Nucleus accumbens (tissue), 56 donors: ENCODE data around the gene CNTLN.
"Not testable (repeated sequence)": the region's sequence is repeated elsewhere in the genome, so short reads cannot be mapped to it uniquely, and the experiment has no call there.

ENCODE experiments used
- DNase-seq, 56 donors: peaks; one replicate each; lab custom pipeline; 2025; lab: John Stamatoyannopoulos, UW

CNTLN gene

GRCh38 chr9:17291766-17292165 is 156.9 kb downstream of the CNTLN start:
- DNase-seq = no peak

- no peak for DNase-seq
Measured at GRCh38 chr9:17293685-17294084, 158.8 kb downstream of the CNTLN start.

GRCh38 chr9:17294822-17295624 is 160.2 kb downstream of the CNTLN start:
- DNase-seq = no peak

- no peak for DNase-seq
Measured at GRCh38 chr9:17315341-17315740, 180.5 kb downstream of the CNTLN start.

GRCh38 chr9:17318821-17319320 is 184.0 kb downstream of the CNTLN start:
- no peak for DNase-seq

GRCh38 chr9:17319864-17320263 is 185.0 kb downstream of the CNTLN start:
- DNase-seq = no peak

GRCh38 chr9:17322882-17323864 is 188.3 kb downstream of the CNTLN start:
- DNase-seq = no peak

- no peak for DNase-seq
Measured at GRCh38 chr9:17328331-17328730, 193.5 kb downstream of the CNTLN start.

- no peak for DNase-seq
Measured at GRCh38 chr9:17330097-17330496, 195.3 kb downstream of the CNTLN start.

GRCh38 chr9:17332115-17332514 is 197.3 kb downstream of the CNTLN start:
- DNase-seq = no peak

GRCh38 chr9:17339156-17339555 is 204.3 kb downstream of the CNTLN start:
- DNase-seq = no peak

- no peak for DNase-seq
Measured at GRCh38 chr9:17342696-17343095, 207.9 kb downstream of the CNTLN start.

GRCh38 chr9:17349831-17350230 is 215.0 kb downstream of the CNTLN start:
- no peak for DNase-seq

- not testable (repeated sequence) for DNase-seq
Measured at GRCh38 chr9:17354006-17354405, 219.2 kb downstream of the CNTLN start.

GRCh38 chr9:17361378-17361777 is 226.5 kb downstream of the CNTLN start:
- no peak for DNase-seq

- DNase-seq = no peak
Measured at GRCh38 chr9:17367035-17367434, 232.2 kb downstream of the CNTLN start.

GRCh38 chr9:17380126-17380861 is 245.5 kb downstream of the CNTLN start:
- DNase-seq = no peak

- DNase-seq = no peak
Measured at GRCh38 chr9:17387565-17387964, 252.7 kb downstream of the CNTLN start.

GRCh38 chr9:17389026-17389425 is 254.2 kb downstream of the CNTLN start:
- no peak for DNase-seq

GRCh38 chr9:17394881-17395510 is 260.2 kb downstream of the CNTLN start:
- no peak for DNase-seq
